Spinal cord (tissue), 10 donors: Measurements from ENCODE around the gene PRR30. TPM values are rescaled to one million over a fixed set of nuclear protein-coding genes. Genes with fewer than 3 reads are reported as not detected.

Source experiments
- DNase-seq, 6 donors: peaks; one replicate each; pipeline versions ENCODE4 v3.0.0 to v3.0.0-alpha.2; 2013 to 2015; ENCODE audit warnings: low spot score in 6 of 6, low read depth in 4 of 6
- H3K27ac ChIP-seq: one replicate; pipeline ENCODE4 v1.5.1; 2013; ENCODE audit warnings: low read depth, low read length, control low read depth
- H3K27me3 ChIP-seq: one replicate; pipeline ENCODE4 v1.6.1; 2013; ENCODE audit warnings: low read length; ENCODE audit not compliant: control insufficient read depth, insufficient read depth
- H3K36me3 ChIP-seq: one replicate; pipeline ENCODE4 v1.6.1; 2013; ENCODE audit warnings: low read length; ENCODE audit not compliant: control insufficient read depth, insufficient read depth
- H3K4me1 ChIP-seq: one replicate; pipeline ENCODE4 v1.6.1; 2013; ENCODE audit warnings: low read length; ENCODE audit not compliant: control insufficient read depth, insufficient read depth
- H3K4me3 ChIP-seq: one replicate; pipeline ENCODE4 v1.5.1; 2013; ENCODE audit warnings: low read depth, low read length, control low read depth
- H3K9me3 ChIP-seq: one replicate; pipeline ENCODE4 v1.6.1; 2013; ENCODE audit warnings: low read length; ENCODE audit not compliant: control insufficient read depth, insufficient read depth
- WGBS: methylation state at CpG from one replicate; pipeline ENCODE4 v1.1.5; 2013; ENCODE audit warnings: missing lambda C conversion rate; ENCODE audit not compliant: insufficient coverage; 5-methylcytosine and 5-hydroxymethylcytosine counted together
- polyA plus RNA-seq, 2 donors: library from polyadenylated mRNA; unstranded; fragments of 120-200 nt; gene quantifications; one replicate each; pipeline ENCODE4 v1.2.1, GENCODE V29; 2013; ENCODE audit not compliant: insufficient read length in 2 of 2
- total RNA-seq, 2 donors: library from RNA; depleted of rRNA in 1 of 2; stranded (reverse); fragments of 120-200 nt in 1 of 2; fragments of >200 nt in 1 of 2; gene quantifications; one replicate each; pipeline versions ENCODE4 v1.2.3 to v1.2.4, GENCODE V29; 2013 to 2014
- donor health status: healthy.

Gene PRR30
- total and polyA plus RNA-seq, 4 donors = not detected

DNA sequence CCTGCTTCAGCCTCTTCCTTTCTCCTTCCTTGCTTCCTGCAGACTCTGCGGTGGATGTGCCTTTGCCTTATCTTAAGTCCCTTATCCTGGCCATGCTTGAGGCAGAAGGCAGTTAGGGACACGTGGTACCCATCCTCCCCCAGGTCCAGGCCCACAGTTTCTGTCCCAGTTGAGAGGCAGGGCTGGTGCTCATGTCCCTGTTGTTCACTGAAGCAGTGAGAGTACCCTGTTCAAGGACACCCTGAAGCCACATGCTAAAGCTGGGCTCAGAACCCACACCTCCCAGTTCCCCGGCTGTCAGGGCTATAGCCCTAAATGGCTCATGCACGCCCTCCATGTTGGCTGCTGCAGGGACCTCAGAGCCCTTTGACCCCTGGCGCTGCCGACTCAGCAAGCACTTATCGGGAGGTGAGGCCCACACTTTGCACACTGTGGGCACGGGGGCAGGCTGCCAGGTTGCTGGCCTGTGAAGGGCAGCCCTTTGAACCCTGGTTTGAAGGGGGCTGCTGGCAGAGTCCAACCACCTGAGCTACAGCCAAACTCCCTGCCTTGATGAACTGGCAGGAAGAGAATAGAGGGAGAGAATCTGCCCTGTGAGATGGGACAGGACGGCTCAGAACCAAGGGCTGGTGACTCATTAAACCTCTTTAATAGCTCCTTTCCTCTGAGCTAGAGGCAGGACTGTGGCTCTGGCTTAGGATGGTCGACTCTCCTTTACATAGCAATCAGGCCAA, 46.3 kb downstream of the PRR30 start:
- H3K4me3 ChIP-seq = no peak overlapping the region
- H3K9me3 ChIP-seq = no peaks in the 10 kb centered on the region
- DNase-seq = no peak
- peaks cover 17% of the 10 kb centered on the region for H3K36me3 ChIP-seq
- 76% methylated on average over 10 of the region's 10 CpGs for WGBS
- H3K27me3 ChIP-seq = no peaks in the 10 kb centered on the region
- no peak overlapping the region for H3K27ac ChIP-seq
- H3K4me1 ChIP-seq = peaks cover 26% of the 10 kb centered on the region

DNA sequence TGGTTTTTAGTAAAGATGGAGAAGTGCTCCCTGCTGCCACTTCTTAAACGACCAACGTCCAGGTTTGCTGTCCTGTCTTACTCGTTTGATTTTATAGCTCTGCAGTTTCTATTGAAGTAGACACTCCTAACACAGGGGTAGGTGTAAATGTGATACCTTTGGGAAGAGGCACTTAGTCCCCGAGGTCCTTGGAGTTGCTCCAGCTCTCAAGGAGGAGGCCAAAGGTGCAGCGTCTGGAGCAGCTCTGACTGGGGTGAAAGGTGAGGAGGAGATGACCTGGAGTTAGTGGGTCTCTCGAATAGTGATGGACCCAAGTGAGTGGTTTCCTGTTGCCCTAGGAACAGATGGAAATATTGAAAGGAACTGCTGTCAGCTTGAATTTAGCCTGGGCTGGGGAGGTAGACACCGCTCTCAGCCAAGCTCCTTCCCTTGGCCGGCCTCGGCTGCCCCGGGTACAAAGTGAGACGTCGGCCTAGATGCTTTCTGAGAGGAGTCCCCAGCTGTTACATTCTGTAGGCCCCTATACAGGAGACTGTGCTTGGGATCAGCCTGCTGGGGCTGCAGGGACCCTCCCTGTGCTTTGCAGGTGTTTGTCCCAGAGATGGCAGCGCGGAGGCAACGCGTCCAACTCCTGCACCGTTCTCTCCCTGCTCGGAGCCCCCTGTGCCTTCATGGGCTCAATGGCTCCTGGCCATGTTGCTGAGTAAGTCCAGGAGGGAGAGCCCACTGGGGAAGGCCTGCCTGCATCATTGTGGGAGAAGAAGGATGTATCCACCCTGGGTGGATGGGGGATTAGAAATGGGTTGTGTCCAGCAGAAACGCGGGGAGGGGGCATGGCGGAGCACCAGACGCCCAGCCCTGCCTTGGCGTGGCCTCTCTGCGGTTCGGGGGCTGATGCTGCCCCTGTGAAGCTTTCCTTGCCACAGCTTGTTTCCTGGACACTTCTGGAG, 47.2 kb downstream of the PRR30 start:
- no peaks in the 10 kb centered on the region for H3K9me3 ChIP-seq
- no peak overlapping the region for H3K27ac ChIP-seq
- no peak for DNase-seq
- WGBS = 74% methylated on average over 25 of the region's 25 CpGs
- H3K4me1 ChIP-seq = peaks cover 30% of the 10 kb centered on the region
- no peaks in the 10 kb centered on the region for H3K27me3 ChIP-seq
- peaks cover 13% of the 10 kb centered on the region for H3K36me3 ChIP-seq
- no peak overlapping the region for H3K4me3 ChIP-seq

DNA sequence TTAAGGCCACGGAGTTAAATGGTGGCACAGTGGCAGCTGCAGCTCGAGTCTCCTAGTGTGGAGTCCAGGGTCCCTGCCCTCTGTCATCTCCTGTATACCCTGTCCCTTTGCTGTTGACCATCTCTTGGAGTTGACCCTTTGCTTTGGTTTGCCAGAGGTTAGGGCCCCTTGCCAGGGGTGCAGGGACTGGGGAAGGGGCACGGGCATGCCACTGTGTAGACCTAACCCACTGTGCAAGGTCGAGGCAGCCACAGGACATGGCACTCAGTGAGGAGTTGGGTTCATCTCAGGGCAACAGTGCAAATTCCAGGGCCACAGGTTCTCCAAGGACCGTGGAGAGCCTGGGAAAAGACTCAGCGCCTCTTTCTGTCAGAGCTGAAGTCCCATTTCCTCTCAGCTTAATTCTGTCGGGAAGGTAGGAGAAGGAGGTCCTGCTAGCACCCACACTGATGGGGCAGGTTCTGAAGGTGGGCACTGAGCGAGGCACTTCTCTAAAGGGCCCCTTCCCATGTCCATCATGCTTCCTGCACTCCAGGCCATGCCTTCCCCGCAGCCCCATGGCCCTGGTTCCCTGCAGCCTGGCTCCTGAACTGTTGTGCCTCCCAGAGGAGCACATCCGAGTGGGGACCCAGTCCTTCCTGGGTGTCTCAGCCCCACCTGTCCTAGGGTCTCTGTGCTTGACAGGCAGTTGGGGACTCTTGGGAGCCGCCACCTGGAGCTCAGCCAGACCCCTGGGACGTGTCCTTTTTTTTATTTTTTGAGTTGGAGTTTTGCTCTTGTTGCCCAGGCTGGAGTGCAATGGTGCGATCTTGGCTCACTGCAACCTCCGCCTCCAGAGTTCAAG, 49.9 kb downstream of the PRR30 start:
- H3K27ac ChIP-seq = no peak overlapping the region
- WGBS = 91% methylated on average over 12 of the region's 14 CpGs
- H3K27me3 ChIP-seq = no peaks in the 10 kb centered on the region
- DNase-seq = no peak
- no peak overlapping the region for H3K4me3 ChIP-seq
- peaks cover 31% of the 10 kb centered on the region for H3K4me1 ChIP-seq
- no peaks in the 10 kb centered on the region for H3K9me3 ChIP-seq
- peaks cover 8% of the 10 kb centered on the region for H3K36me3 ChIP-seq

DNA sequence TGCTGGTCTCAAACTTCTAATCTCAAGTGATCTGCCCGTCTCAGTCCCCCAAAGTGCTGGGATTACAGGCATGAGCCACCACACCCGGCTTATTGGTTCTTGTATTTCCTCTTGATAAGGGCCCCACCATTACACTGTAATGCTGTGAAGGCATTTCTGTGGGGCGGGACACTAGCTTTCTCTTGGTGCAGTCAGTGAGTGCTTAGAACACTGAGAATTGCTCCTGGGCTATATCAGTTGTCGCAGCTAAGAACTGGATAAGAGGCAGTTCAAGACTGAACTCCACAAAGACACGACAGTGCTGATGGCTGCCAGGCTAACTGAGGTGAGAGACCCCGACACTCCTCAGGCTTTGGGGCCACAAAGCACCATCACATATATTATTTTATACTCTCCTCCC, 50.6 kb downstream of the PRR30 start:
- WGBS = 84% methylated on average over 5 of the region's 6 CpGs
- no peaks in the 10 kb centered on the region for H3K9me3 ChIP-seq
- no peak overlapping the region for H3K27ac ChIP-seq
- no peak for DNase-seq
- H3K36me3 ChIP-seq = peaks cover 10% of the 10 kb centered on the region
- H3K27me3 ChIP-seq = no peaks in the 10 kb centered on the region
- H3K4me3 ChIP-seq = no peak overlapping the region
- H3K4me1 ChIP-seq = peaks cover 31% of the 10 kb centered on the region

DNA sequence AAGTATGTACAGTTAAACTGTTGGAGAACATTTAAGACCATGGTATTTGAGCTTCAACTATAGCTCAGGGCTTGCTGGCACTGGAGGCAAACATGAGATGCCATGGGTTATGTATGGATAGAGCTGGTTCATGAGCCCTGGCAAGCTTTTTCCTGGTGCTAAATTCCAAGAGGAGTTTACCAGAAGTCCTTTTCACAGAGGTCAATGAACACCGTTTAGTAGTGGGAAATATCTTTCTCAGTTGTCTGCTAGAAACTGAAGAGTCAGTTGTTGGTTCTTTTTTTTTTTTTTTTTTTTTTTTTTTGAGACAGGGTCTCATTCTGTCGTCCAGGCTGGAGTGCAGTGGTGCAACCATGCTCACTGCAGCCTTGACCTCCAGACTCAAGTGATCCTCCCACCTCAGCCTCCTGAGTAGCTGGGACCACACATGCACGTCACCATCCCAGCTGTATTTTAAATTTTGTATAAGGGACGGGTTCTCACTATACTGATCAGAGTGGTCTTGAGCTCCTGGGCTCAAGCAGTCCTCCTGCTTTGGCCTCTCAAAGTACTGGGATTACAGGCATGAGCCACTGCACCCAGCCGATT, 51.3 kb downstream of the PRR30 start:
- Histone ChIP-seq H3K27me3 (no peaks in the 10 kb centered on the region), H3K4me1 (peaks cover 31% of the 10 kb centered on the region), H3K9me3 (no peaks in the 10 kb centered on the region), H3K4me3 (no peak overlapping the region), H3K36me3 (peaks cover 16% of the 10 kb centered on the region), H3K27ac (no peak overlapping the region)
- DNase-seq = no peak
- 87% methylated on average over 3 of the region's 5 CpGs for WGBS

Other genes starting within 250 kb of the PRR30 start
- gene MAPRE3, start 168.8 kb downstream of the PRR30 start, total RNA-seq = 10 to 100 TPM; 21.2 to 37.0 TPM
- gene MAPRE3, start 168.8 kb downstream of the PRR30 start, polyA plus RNA-seq = 100 to 1,000 TPM; 193 to 200 TPM
- gene TMEM214, start 106.4 kb downstream of the PRR30 start, total RNA-seq = 10 to 100 TPM; 18.2 to 36.2 TPM
- gene TMEM214, start 106.4 kb downstream of the PRR30 start, polyA plus RNA-seq = 10 to 100 TPM; 44.0 to 60.3 TPM
- gene AGBL5, start 87.7 kb downstream of the PRR30 start, total RNA-seq = 10 to 100 TPM; 14.3 to 32.0 TPM
- 10 to 100 TPM; 49.2 to 51.7 TPM for gene AGBL5, start 87.7 kb downstream of the PRR30 start, polyA plus RNA-seq
- gene OST4, start 67.8 kb downstream of the PRR30 start, total RNA-seq = 100 to 1,000 TPM; 191 to 454 TPM
- 100 to 1,000 TPM; 208 to 225 TPM for gene OST4, start 67.8 kb downstream of the PRR30 start, polyA plus RNA-seq
- 10 to 100 TPM; 20.9 to 46.2 TPM for gene EMILIN1, start 60.8 kb downstream of the PRR30 start, total RNA-seq
- 10 to 100 TPM; 11.4 to 16.2 TPM for gene EMILIN1, start 60.8 kb downstream of the PRR30 start, polyA plus RNA-seq
- gene KHK, start 52.6 kb downstream of the PRR30 start, total RNA-seq = 1 to 10 TPM; 4.1 to 6.0 TPM
- 10 to 100 TPM; 16.9 to 19.1 TPM for gene KHK, start 52.6 kb downstream of the PRR30 start, polyA plus RNA-seq
- gene CGREF1, start 20.3 kb downstream of the PRR30 start, total RNA-seq = 10 to 100 TPM; 19.0 to 22.7 TPM
- gene CGREF1, start 20.3 kb downstream of the PRR30 start, polyA plus RNA-seq = 10 to 100 TPM; 48.0 to 55.3 TPM
- under 1 TPM; 0.77 to 0.79 TPM for gene ABHD1, start 15.6 kb downstream of the PRR30 start, total RNA-seq
- gene ABHD1, start 15.6 kb downstream of the PRR30 start, polyA plus RNA-seq = 1 to 10 TPM; 2.5 to 2.9 TPM
- 10 to 100 TPM; 27.1 to 48.4 TPM for gene PREB, start 4.8 kb downstream of the PRR30 start, total RNA-seq
- gene PREB, start 4.8 kb downstream of the PRR30 start, polyA plus RNA-seq = 10 to 100 TPM; 62.7 to 62.9 TPM
- under 1 TPM in 1 of 2 donors, not detected in 1; 0.06 TPM for gene TCF23, start 9.6 kb upstream of the PRR30 start, total RNA-seq
- gene TCF23, start 9.6 kb upstream of the PRR30 start, polyA plus RNA-seq = under 1 TPM in 1 of 2 donors, not detected in 1; 0.14 TPM
- 100 to 1,000 TPM; 103 to 198 TPM for gene ATRAID, start 72.6 kb upstream of the PRR30 start, total RNA-seq
- 100 to 1,000 TPM in 1 of 2 donors, 10 to 100 TPM in 1; 93.3 to 110 TPM for gene ATRAID, start 72.6 kb upstream of the PRR30 start, polyA plus RNA-seq
- 10 to 100 TPM; 41.4 to 68.4 TPM for gene SLC5A6, start 72.9 kb upstream of the PRR30 start, total RNA-seq
- gene SLC5A6, start 72.9 kb upstream of the PRR30 start, polyA plus RNA-seq = 10 to 100 TPM; 50.1 to 68.6 TPM
- gene CAD, start 78.0 kb upstream of the PRR30 start, total RNA-seq = 10 to 100 TPM; 26.5 to 30.3 TPM
- gene CAD, start 78.0 kb upstream of the PRR30 start, polyA plus RNA-seq = 10 to 100 TPM; 38.7 to 49.2 TPM
- gene SLC30A3, start 123.6 kb upstream of the PRR30 start, total RNA-seq = 1 to 10 TPM; 2.9 to 5.5 TPM
- 10 to 100 TPM; 18.6 to 30.2 TPM for gene SLC30A3, start 123.6 kb upstream of the PRR30 start, polyA plus RNA-seq
- gene DNAJC5G, start 136.0 kb upstream of the PRR30 start, total RNA-seq = under 1 TPM; 0.22 to 0.50 TPM
- 1 to 10 TPM in 1 of 2 donors, under 1 TPM in 1; 0.48 to 1.7 TPM for gene DNAJC5G, start 136.0 kb upstream of the PRR30 start, polyA plus RNA-seq
- gene TRIM54, start 143.0 kb upstream of the PRR30 start, total RNA-seq = under 1 TPM; 0.17 to 0.30 TPM
- 1 to 10 TPM; 1.3 to 1.6 TPM for gene TRIM54, start 143.0 kb upstream of the PRR30 start, polyA plus RNA-seq
- gene UCN, start 169.0 kb upstream of the PRR30 start, total RNA-seq = 1 to 10 TPM in 1 of 2 donors, under 1 TPM in 1; 0.79 to 2.6 TPM
- 1 to 10 TPM; 4.0 to 4.6 TPM for gene UCN, start 169.0 kb upstream of the PRR30 start, polyA plus RNA-seq
- 100 to 1,000 TPM in 1 of 2 donors, 10 to 100 TPM in 1; 46.6 to 124 TPM for gene MPV17, start 183.7 kb upstream of the PRR30 start, total RNA-seq
- 100 to 1,000 TPM; 108 to 132 TPM for gene MPV17, start 183.7 kb upstream of the PRR30 start, polyA plus RNA-seq
- 10 to 100 TPM; 37.8 to 41.5 TPM for gene GTF3C2, start 217.4 kb upstream of the PRR30 start, total RNA-seq
- 10 to 100 TPM; 44.5 to 60.5 TPM for gene GTF3C2, start 217.4 kb upstream of the PRR30 start, polyA plus RNA-seq
- 10 to 100 TPM; 15.5 to 37.1 TPM for gene EIF2B4, start 230.9 kb upstream of the PRR30 start, total RNA-seq
- 10 to 100 TPM; 46.7 to 58.9 TPM for gene EIF2B4, start 230.9 kb upstream of the PRR30 start, polyA plus RNA-seq
- gene SNX17, start 231.2 kb upstream of the PRR30 start, total RNA-seq = 100 to 1,000 TPM in 1 of 2 donors, 10 to 100 TPM in 1; 66.2 to 112 TPM
- 100 to 1,000 TPM in 1 of 2 donors, 10 to 100 TPM in 1; 88.5 to 103 TPM for gene SNX17, start 231.2 kb upstream of the PRR30 start, polyA plus RNA-seq
- gene ZNF513, start 241.3 kb upstream of the PRR30 start, total RNA-seq = 10 to 100 TPM in 1 of 2 donors, 1 to 10 TPM in 1; 6.3 to 16.5 TPM
- 10 to 100 TPM; 32.6 to 35.3 TPM for gene ZNF513, start 241.3 kb upstream of the PRR30 start, polyA plus RNA-seq